Esophagus squamous epithelium (tissue), 5 donors: ENCODE results near the gene THOC2. TPM values are rescaled to one million over a fixed set of nuclear protein-coding genes. Genes with fewer than 3 reads are reported as not detected.
A peak's percentile ranks its signal among the peaks of the same experiment; 100 is the strongest.
"Not testable (repeated sequence)": the region's sequence is repeated elsewhere in the genome, so short reads cannot be mapped to it uniquely, and the experiment has no call there.

Experiments used
- DNase-seq: peaks from one replicate; lab custom pipeline; 2025; lab: John Stamatoyannopoulos, UW
- H3K27ac ChIP-seq, 4 donors: fragments of 200-600 bp; sonication (generic); one replicate each; pipeline ENCODE4 v1.5.1; 2016 to 2019; ENCODE audit warnings: mild to moderate bottlenecking in 1 of 4
- H3K27me3 ChIP-seq, 4 donors: fragments of 200-600 bp; sonication (generic); 1 replicate in 3 of 4; 2 replicates in 1 of 4; pipeline versions ENCODE4 v1.5.1 to v1.6.0; 2017 to 2021; ENCODE audit warnings: antibody characterized with exemption in 1 of 4
- H3K36me3 ChIP-seq, 3 donors: fragments of 200-600 bp; sonication (generic); one replicate each; pipeline ENCODE4 v1.5.1; 2016 to 2019
- H3K4me1 ChIP-seq, 3 donors: fragments of 200-600 bp; sonication (generic); one replicate each; pipeline ENCODE4 v1.5.1; 2017 to 2019
- H3K4me3 ChIP-seq, 4 donors: fragments of 200-600 bp; sonication (generic); 1 replicate in 3 of 4; 2 replicates in 1 of 4; pipeline ENCODE4 v1.5.1; 2016 to 2019; ENCODE audit warnings: mild to moderate bottlenecking in 2 of 4, moderate library complexity in 1 of 4
- H3K9me3 ChIP-seq, 3 donors: fragments of 200-600 bp; sonication (generic); one replicate each; pipeline ENCODE4 v1.5.1; 2016 to 2019
- CTCF ChIP-seq, 6 experiments: fragments of 450-650 bp in 4 of 6; fragments of 200-600 bp in 2 of 6; sonication (generic) in 2 of 6; IDR thresholded peaks; one replicate each; pipeline ENCODE4 v1.5.1; 2016 to 2019; ENCODE audit warnings: antibody characterized with exemption in 6 of 6, mild to moderate bottlenecking in 4 of 6, moderate library complexity in 4 of 6
- POLR2A ChIP-seq, 4 donors: fragments of 450-650 bp; IDR thresholded peaks; one replicate each; pipeline ENCODE4 v1.6.1; 2017; ENCODE audit warnings: antibody characterized with exemption in 4 of 4, mild to moderate bottlenecking in 4 of 4, moderate library complexity in 3 of 4
- WGBS, 2 donors: methylation state at CpG; one replicate each; pipeline ENCODE4 v1.1.5; 2018; 5-methylcytosine and 5-hydroxymethylcytosine counted together
- intact Hi-C: fragments of 100-400 bp; cut with DNase I; formaldehyde crosslinking; loops from one replicate; pipeline ENCODE4 v1.15.0; 2022
- total RNA-seq, 4 donors: library from RNA; depleted of rRNA; stranded (reverse); fragments of >200 nt; gene quantifications; one replicate each; pipeline ENCODE4 v1.1.0, GENCODE V29; 2016
- donor health status: DM: yes; HTN: yes; CAD: no.

The THOC2 gene
- 100 to 1,000 TPM in 1 of 4 donors, 10 to 100 TPM in 3; 36.4 to 108 (median 63.8) TPM for total RNA-seq

- DNase-seq: peak; percentile 21
- Histone ChIP-seq H3K27me3 (no peaks in the 10 kb centered on the region), H3K36me3 (no peaks in the 10 kb centered on the region), H3K27ac (peak within 1 kb of the TSS; percentile 83 to 90 (median 89)), H3K4me1 (peaks cover 0 to 43% (median 0%) of the 10 kb centered on the region in 3 donors), H3K9me3 (no peaks in the 10 kb centered on the region), H3K4me3 (peak within 1 kb of the TSS; percentile 66 to 83 (median 76))
- intact Hi-C loops: no loop called here
- TF ChIP-seq POLR2A (IDR thresholded peaks at IDR 0.05): peak in 2 of 4 donors; percentile 18 to 44
- TF ChIP-seq CTCF (IDR thresholded peaks at IDR 0.05): peak in 5 of 6 experiments; percentile 20 to 57 (median 38)
- WGBS, 2 donors: 1 to 50% methylated on average over 15 to 39 of the region's 49 CpGs
Measured at GRCh38 chrX:123732670-123733363, at the start of gene THOC2. Gene THOC2, minus strand, starts transcription at chrX:123733052. Its CDS starts 30 bp downstream, at chrX:123733022.

- intact Hi-C loops, DNase-seq: not testable (repeated sequence)
- WGBS, 2 donors: 83 to 90% methylated on average over 5 to 9 of the region's 10 CpGs
Measured at GRCh38 chrX:123781786-123782185, 48.9 kb upstream of the THOC2 start.

GRCh38 chrX:123779908-123780396 lies 47.1 kb upstream of the THOC2 start:
- 22 to 25% methylated on average over 1 of the region's 1 CpG for WGBS, 2 donors
- H3K36me3 ChIP-seq: no peaks in the 10 kb centered on the region
- TF ChIP-seq CTCF (IDR thresholded peaks at IDR 0.05): no peak
- no peak for TF ChIP-seq POLR2A (IDR thresholded peaks at IDR 0.05)
- no peaks in the 10 kb centered on the region for H3K4me1 ChIP-seq
- DNase-seq: no peak
- no peak overlapping the region for H3K27ac ChIP-seq
- no peak overlapping the region for H3K4me3 ChIP-seq
- H3K27me3 ChIP-seq: no peaks in the 10 kb centered on the region
- intact Hi-C loops: no loop called here
- H3K9me3 ChIP-seq: no peaks in the 10 kb centered on the region

More at GRCh38 chrX:123781786-123782185, 48.9 kb upstream of the THOC2 start:
- not testable (repeated sequence) for H3K9me3 ChIP-seq, H3K4me1 ChIP-seq, H3K27ac ChIP-seq, H3K4me3 ChIP-seq, H3K36me3 ChIP-seq, H3K27me3 ChIP-seq

- intact Hi-C loops: no loop called here
- no peak overlapping the region for H3K4me3 ChIP-seq
Measured at GRCh38 chrX:123773258-123773988, 40.6 kb upstream of the THOC2 start.

More at GRCh38 chrX:123773258-123773988, 40.6 kb upstream of the THOC2 start:
- H3K4me1 ChIP-seq: no peaks in the 10 kb centered on the region
- no peak for TF ChIP-seq CTCF (IDR thresholded peaks at IDR 0.05)
- TF ChIP-seq POLR2A (IDR thresholded peaks at IDR 0.05): no peak
- no peaks in the 10 kb centered on the region for H3K36me3 ChIP-seq
- H3K9me3 ChIP-seq: no peaks in the 10 kb centered on the region
- DNase-seq: no peak
- no peak overlapping the region for H3K27ac ChIP-seq
- WGBS, 2 donors: 76 to 92% methylated on average over 3 to 4 of the region's 4 CpGs
- H3K27me3 ChIP-seq: no peaks in the 10 kb centered on the region
